ENCODE measurements around the gene NPSR1.
"Not testable (repeated sequence)": the region's sequence is repeated elsewhere in the genome, so short reads cannot be mapped to it uniquely, and the experiment has no call there.

The NPSR1 gene

DNA sequence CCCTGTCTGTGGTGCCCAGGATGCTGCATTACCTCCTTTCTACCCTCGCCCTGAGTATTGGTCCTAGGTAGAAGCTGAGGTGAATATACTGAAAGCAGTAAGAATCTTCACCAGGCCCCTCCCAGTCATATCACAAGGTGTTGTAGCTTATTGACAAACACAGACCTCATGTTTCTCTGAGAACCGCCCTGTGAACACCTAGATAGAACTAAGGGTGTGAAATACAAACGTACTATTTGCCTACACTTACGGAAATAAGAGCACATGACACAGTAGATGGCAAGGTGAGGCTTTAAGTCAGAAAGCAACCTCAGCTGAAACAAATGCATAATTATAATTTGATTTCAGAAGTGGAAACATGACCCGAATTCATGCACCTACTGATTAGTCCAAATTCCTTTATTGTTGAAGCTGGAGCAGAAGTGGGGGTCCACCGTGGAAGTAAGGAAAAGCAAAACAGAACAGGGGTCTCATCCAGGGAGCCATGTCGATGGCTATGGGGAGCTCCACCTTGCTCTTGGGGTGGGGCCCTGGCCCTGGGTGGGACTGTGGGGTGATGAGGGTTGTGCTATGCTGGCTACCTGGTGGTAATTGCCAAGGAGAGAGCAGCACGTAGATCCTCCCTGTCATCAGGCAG is at the start of gene NPSR1:
Gene NPSR1, plus strand, starts transcription at position 587 of the 637 bp plus-strand sequence. CDS start 195 bp downstream, outside the sequence.
- TF ChIP-seq, protein P1, sequence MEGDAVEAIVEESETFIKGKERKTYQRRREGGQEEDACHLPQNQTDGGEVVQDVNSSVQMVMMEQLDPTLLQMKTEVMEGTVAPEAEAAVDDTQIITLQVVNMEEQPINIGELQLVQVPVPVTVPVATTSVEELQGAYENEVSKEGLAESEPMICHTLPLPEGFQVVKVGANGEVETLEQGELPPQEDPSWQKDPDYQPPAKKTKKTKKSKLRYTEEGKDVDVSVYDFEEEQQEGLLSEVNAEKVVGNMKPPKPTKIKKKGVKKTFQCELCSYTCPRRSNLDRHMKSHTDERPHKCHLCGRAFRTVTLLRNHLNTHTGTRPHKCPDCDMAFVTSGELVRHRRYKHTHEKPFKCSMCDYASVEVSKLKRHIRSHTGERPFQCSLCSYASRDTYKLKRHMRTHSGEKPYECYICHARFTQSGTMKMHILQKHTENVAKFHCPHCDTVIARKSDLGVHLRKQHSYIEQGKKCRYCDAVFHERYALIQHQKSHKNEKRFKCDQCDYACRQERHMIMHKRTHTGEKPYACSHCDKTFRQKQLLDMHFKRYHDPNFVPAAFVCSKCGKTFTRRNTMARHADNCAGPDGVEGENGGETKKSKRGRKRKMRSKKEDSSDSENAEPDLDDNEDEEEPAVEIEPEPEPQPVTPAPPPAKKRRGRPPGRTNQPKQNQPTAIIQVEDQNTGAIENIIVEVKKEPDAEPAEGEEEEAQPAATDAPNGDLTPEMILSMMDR (conservative IDR thresholded peaks at IDR 0.05; ENCODE audit: low read depth, low read length), result no peak
- H3K4me3 ChIP-seq (ENCODE audit: low read depth, low read length), result no peak within 1 kb of the TSS
- DNase-seq (ENCODE audit: low read depth), result no peak

GRCh38 chr7:34612661-34613060 is 45.4 kb upstream of the NPSR1 start:
- peak; percentile 50 for DNase-seq (ENCODE audit: low read depth)
- TF ChIP-seq, protein P1 (conservative IDR thresholded peaks at IDR 0.05; ENCODE audit: low read depth, low read length), result no peak

GRCh38 chr7:34620425-34620824 is 37.6 kb upstream of the NPSR1 start:
- no peak for DNase-seq (ENCODE audit: low read depth)
- TF ChIP-seq, protein P1 (conservative IDR thresholded peaks at IDR 0.05; ENCODE audit: low read depth, low read length), result no peak
- H3K4me3 ChIP-seq (ENCODE audit: low read depth, low read length), result no peak overlapping the region

More at GRCh38 chr7:34612661-34613060, 45.4 kb upstream of the NPSR1 start:
- no peak overlapping the region for H3K4me3 ChIP-seq (ENCODE audit: low read depth, low read length)

GRCh38 chr7:34622182-34622581 is 35.8 kb upstream of the NPSR1 start:
- DNase-seq (ENCODE audit: low read depth), result no peak
- TF ChIP-seq, protein P1 (conservative IDR thresholded peaks at IDR 0.05; ENCODE audit: low read depth, low read length), result no peak
- no peak overlapping the region for H3K4me3 ChIP-seq (ENCODE audit: low read depth, low read length)

- DNase-seq (ENCODE audit: low read depth), result no peak
- H3K4me3 ChIP-seq (ENCODE audit: low read depth, low read length), result no peak overlapping the region
- TF ChIP-seq, protein P1 (conservative IDR thresholded peaks at IDR 0.05; ENCODE audit: low read depth, low read length), result no peak
Measured at GRCh38 chr7:34622771-34623250, 35.2 kb upstream of the NPSR1 start.

- not testable (repeated sequence) for DNase-seq (ENCODE audit: low read depth)
Measured at GRCh38 chr7:34628618-34629017, 29.4 kb upstream of the NPSR1 start.

GRCh38 chr7:34652809-34653208 is 5.2 kb upstream of the NPSR1 start:
- TF ChIP-seq, protein P1 (conservative IDR thresholded peaks at IDR 0.05; ENCODE audit: low read depth, low read length), result no peak
- DNase-seq (ENCODE audit: low read depth), result peak; percentile 10
- no peak overlapping the region for H3K4me3 ChIP-seq (ENCODE audit: low read depth, low read length)

More at GRCh38 chr7:34628618-34629017, 29.4 kb upstream of the NPSR1 start:
- H3K4me3 ChIP-seq (ENCODE audit: low read depth, low read length), result not testable (repeated sequence)

Data from choroid plexus epithelial cell (primary cell).